ENCODE results near the gene ZNF331. TPM values are rescaled to one million over a fixed set of nuclear protein-coding genes. Genes with fewer than 3 reads are reported as not detected.
"Not testable (repeated sequence)": the region's sequence is repeated elsewhere in the genome, so short reads cannot be mapped to it uniquely, and the experiment has no call there.

The ZNF331 gene
- total and polyA plus RNA-seq, 2 experiments from 2014 or later = 12.3 to 15.6 TPM

GRCh38 chr19:53509443-53509842, 28.5 kb upstream of the ZNF331 start:
- Histone ChIP-seq H3K27me3 (no peaks in the 10 kb centered on the region), H3K9me3 (ENCODE audit: low read depth) (no peaks in the 10 kb centered on the region), H3K9me2 (replicated peaks; ENCODE audit: insufficient read depth) (no peaks in the 10 kb centered on the region), H2AFZ (no peak overlapping the region), H3K27ac (peak overlapping the region; percentile 8), H3K79me2 (no peaks in the 10 kb centered on the region), H3K4me3 (no peak overlapping the region), H3K36me3 (replicated peaks; ENCODE audit: insufficient read depth, low read depth) (no peaks in the 10 kb centered on the region), H3K4me1 (ENCODE audit: insufficient read depth) (peaks cover 21% of the 10 kb centered on the region), H4K20me1 (ENCODE audit: insufficient read depth, poor library complexity, severe bottlenecking) (no peaks in the 10 kb centered on the region), H3K4me2 (no peak overlapping the region)
- no peak for DNase-seq (ENCODE audit: low spot score)
- WGBS (ENCODE audit: low lambda C conversion rate, missing lambda C conversion rate) = 70% methylated on average over 3 of the region's 3 CpGs
- TF ChIP-seq CTCF (IDR thresholded peaks at IDR 0.05; ENCODE audit: poor library complexity) (no peak), EZH2 (IDR thresholded peaks at IDR 0.05; ENCODE audit: borderline replicate concordance) (no peak), EZH2phosphoT487 (IDR thresholded peaks at IDR 0.05; ENCODE audit: low read depth, severe bottlenecking, unreplicated experiment) (no peak)

GRCh38 chr19:53509845-53510244, 28.1 kb upstream of the ZNF331 start:
- Histone ChIP-seq H3K4me2 (no peak overlapping the region), H2AFZ (no peak overlapping the region), H3K79me2 (no peaks in the 10 kb centered on the region), H3K27me3 (no peaks in the 10 kb centered on the region), H3K4me3 (no peak overlapping the region), H3K9me2 (replicated peaks; ENCODE audit: insufficient read depth) (no peaks in the 10 kb centered on the region), H4K20me1 (ENCODE audit: insufficient read depth, poor library complexity, severe bottlenecking) (no peaks in the 10 kb centered on the region), H3K9me3 (ENCODE audit: low read depth) (no peaks in the 10 kb centered on the region), H3K27ac (peak overlapping the region; percentile 8), H3K4me1 (ENCODE audit: insufficient read depth) (peaks cover 17% of the 10 kb centered on the region), H3K36me3 (replicated peaks; ENCODE audit: insufficient read depth, low read depth) (no peaks in the 10 kb centered on the region)
- no peak for DNase-seq (ENCODE audit: low spot score)
- WGBS (ENCODE audit: low lambda C conversion rate, missing lambda C conversion rate) = 75% methylated on average over 5 of the region's 5 CpGs
- TF ChIP-seq EZH2phosphoT487 (IDR thresholded peaks at IDR 0.05; ENCODE audit: low read depth, severe bottlenecking, unreplicated experiment) = no peak
- no peak for TF ChIP-seq CTCF (IDR thresholded peaks at IDR 0.05; ENCODE audit: poor library complexity)
- TF ChIP-seq EZH2 (IDR thresholded peaks at IDR 0.05; ENCODE audit: borderline replicate concordance) = no peak

GRCh38 chr19:53511357-53511756, 26.6 kb upstream of the ZNF331 start:
- Histone ChIP-seq H3K4me2 (no peak overlapping the region), H2AFZ (no peak overlapping the region), H4K20me1 (ENCODE audit: insufficient read depth, poor library complexity, severe bottlenecking) (no peaks in the 10 kb centered on the region), H3K4me1 (ENCODE audit: insufficient read depth) (peaks cover 12% of the 10 kb centered on the region), H3K9me3 (ENCODE audit: low read depth) (no peaks in the 10 kb centered on the region), H3K79me2 (no peaks in the 10 kb centered on the region), H3K9me2 (replicated peaks; ENCODE audit: insufficient read depth) (no peaks in the 10 kb centered on the region), H3K4me3 (no peak overlapping the region), H3K27me3 (no peaks in the 10 kb centered on the region), H3K36me3 (replicated peaks; ENCODE audit: insufficient read depth, low read depth) (no peaks in the 10 kb centered on the region), H3K27ac (no peak overlapping the region)
- DNase-seq (ENCODE audit: low spot score) = no peak
- WGBS (ENCODE audit: low lambda C conversion rate, missing lambda C conversion rate) = 98% methylated on average over 2 of the region's 2 CpGs
- TF ChIP-seq EZH2 (IDR thresholded peaks at IDR 0.05; ENCODE audit: borderline replicate concordance) = no peak
- TF ChIP-seq EZH2phosphoT487 (IDR thresholded peaks at IDR 0.05; ENCODE audit: low read depth, severe bottlenecking, unreplicated experiment) = no peak
- no peak for TF ChIP-seq CTCF (IDR thresholded peaks at IDR 0.05; ENCODE audit: poor library complexity)

- Histone ChIP-seq H3K27me3 (no peaks in the 10 kb centered on the region), H3K79me2 (no peaks in the 10 kb centered on the region), H3K4me1 (ENCODE audit: insufficient read depth) (peaks cover 12% of the 10 kb centered on the region), H2AFZ (no peak overlapping the region), H3K4me3 (no peak overlapping the region), H3K9me3 (ENCODE audit: low read depth) (no peaks in the 10 kb centered on the region), H3K4me2 (no peak overlapping the region), H4K20me1 (ENCODE audit: insufficient read depth, poor library complexity, severe bottlenecking) (no peaks in the 10 kb centered on the region), H3K27ac (no peak overlapping the region), H3K9me2 (replicated peaks; ENCODE audit: insufficient read depth) (no peaks in the 10 kb centered on the region), H3K36me3 (replicated peaks; ENCODE audit: insufficient read depth, low read depth) (no peaks in the 10 kb centered on the region)
- TF ChIP-seq CTCF (IDR thresholded peaks at IDR 0.05; ENCODE audit: poor library complexity) = peak; percentile 64
- no peak for TF ChIP-seq EZH2 (IDR thresholded peaks at IDR 0.05; ENCODE audit: borderline replicate concordance)
- no peak for TF ChIP-seq EZH2phosphoT487 (IDR thresholded peaks at IDR 0.05; ENCODE audit: low read depth, severe bottlenecking, unreplicated experiment)
- WGBS (ENCODE audit: low lambda C conversion rate, missing lambda C conversion rate) = 40% methylated on average over 11 of the region's 11 CpGs
- DNase-seq (ENCODE audit: low spot score) = peak; percentile 83
Observed at GRCh38 chr19:53511933-53512374, 26.0 kb upstream of the ZNF331 start.

- H3K4me2 ChIP-seq; H4K20me1 ChIP-seq (ENCODE audit: insufficient read depth, poor library complexity, severe bottlenecking); H3K36me3 ChIP-seq (replicated peaks; ENCODE audit: insufficient read depth, low read depth); H3K79me2 ChIP-seq; H2AFZ ChIP-seq; H3K9me2 ChIP-seq (replicated peaks; ENCODE audit: insufficient read depth); DNase-seq (ENCODE audit: low spot score); H3K9me3 ChIP-seq (ENCODE audit: low read depth); H3K27me3 ChIP-seq; H3K4me1 ChIP-seq (ENCODE audit: insufficient read depth); H3K27ac ChIP-seq; H3K4me3 ChIP-seq: not testable (repeated sequence)
- WGBS (ENCODE audit: low lambda C conversion rate, missing lambda C conversion rate) = 96% methylated on average over 3 of the region's 3 CpGs
Observed at GRCh38 chr19:53515047-53515446, 22.9 kb upstream of the ZNF331 start.
